ENCODE results near the gene SWI5.

DNA sequence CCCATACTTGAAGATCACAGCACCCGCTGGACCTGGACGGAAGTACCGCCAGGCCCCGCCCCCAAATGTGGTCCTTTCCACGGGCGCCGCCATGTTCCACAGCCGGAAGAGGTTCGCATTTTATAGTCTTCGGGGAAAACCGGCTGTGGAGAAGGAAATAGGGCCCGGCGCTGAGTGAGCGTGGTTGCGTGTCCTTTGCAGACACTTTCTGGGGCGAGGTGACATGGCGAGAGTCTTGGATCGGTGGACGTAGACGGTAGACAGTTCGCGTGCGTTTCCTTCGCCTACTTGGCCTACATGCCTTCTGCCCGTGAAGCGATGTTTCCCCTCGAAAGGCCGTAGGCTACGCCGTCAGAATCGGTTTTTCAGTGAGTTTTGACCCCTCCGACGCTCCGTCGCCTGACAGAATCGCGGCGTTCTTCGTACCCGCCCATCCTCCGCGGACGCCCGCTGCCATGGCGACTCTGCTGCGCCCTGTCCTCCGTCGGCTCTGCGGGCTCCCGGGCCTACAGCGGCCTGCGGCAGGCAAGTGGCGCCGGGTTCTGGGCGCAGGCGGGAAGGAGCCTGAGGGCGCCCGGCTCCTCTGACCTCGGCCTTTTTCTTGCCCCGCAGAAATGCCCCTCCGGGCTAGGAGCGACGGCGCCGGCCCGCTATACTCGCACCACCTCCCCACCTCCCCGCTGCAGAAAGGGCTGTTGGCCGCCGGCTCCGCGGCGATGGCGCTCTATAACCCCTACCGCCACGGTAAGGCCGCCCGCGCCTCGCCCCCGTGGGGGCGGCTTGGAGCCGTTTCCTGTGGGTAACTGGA is 46.5 kb downstream of the SWI5 start, which contains the start of the genes COQ4 and TRUB2:
- TF ChIP-seq CREB1 (CRISPR knock-in tag; IDR thresholded peaks at IDR 0.05; ENCODE audit: low read depth) (peak; percentile 69; the same call in 1 of the 2 replicates), EZH2 (IDR thresholded peaks at IDR 0.05; ENCODE audit: low read depth, unreplicated experiment) (no peak), POLR2AphosphoS5 (IDR thresholded peaks at IDR 0.05; ENCODE audit: low read depth) (peak; percentile 50), EZH2phosphoT487 (IDR thresholded peaks at IDR 0.05; ENCODE audit: unreplicated experiment) (no peak), ZNF114 (CRISPR knock-in tag; IDR thresholded peaks at IDR 0.05) (no peak), ZNF331 (CRISPR knock-in tag; IDR thresholded peaks at IDR 0.05; ENCODE audit: low read depth) (no peak), JUNB (IDR thresholded peaks at IDR 0.05; ENCODE audit: unreplicated experiment) (no peak), STAT1 (IDR thresholded peaks at IDR 0.05; ENCODE audit: unreplicated experiment) (no peak), NANOG (IDR thresholded peaks at IDR 0.05; ENCODE audit: borderline replicate concordance) (no peak)
- TF ChIP-seq, protein P1, sequence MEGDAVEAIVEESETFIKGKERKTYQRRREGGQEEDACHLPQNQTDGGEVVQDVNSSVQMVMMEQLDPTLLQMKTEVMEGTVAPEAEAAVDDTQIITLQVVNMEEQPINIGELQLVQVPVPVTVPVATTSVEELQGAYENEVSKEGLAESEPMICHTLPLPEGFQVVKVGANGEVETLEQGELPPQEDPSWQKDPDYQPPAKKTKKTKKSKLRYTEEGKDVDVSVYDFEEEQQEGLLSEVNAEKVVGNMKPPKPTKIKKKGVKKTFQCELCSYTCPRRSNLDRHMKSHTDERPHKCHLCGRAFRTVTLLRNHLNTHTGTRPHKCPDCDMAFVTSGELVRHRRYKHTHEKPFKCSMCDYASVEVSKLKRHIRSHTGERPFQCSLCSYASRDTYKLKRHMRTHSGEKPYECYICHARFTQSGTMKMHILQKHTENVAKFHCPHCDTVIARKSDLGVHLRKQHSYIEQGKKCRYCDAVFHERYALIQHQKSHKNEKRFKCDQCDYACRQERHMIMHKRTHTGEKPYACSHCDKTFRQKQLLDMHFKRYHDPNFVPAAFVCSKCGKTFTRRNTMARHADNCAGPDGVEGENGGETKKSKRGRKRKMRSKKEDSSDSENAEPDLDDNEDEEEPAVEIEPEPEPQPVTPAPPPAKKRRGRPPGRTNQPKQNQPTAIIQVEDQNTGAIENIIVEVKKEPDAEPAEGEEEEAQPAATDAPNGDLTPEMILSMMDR (conservative IDR thresholded peaks at IDR 0.05; ENCODE audit: low read depth in 2 of 2), result no peak
- TF ChIP-seq, protein P2, sequence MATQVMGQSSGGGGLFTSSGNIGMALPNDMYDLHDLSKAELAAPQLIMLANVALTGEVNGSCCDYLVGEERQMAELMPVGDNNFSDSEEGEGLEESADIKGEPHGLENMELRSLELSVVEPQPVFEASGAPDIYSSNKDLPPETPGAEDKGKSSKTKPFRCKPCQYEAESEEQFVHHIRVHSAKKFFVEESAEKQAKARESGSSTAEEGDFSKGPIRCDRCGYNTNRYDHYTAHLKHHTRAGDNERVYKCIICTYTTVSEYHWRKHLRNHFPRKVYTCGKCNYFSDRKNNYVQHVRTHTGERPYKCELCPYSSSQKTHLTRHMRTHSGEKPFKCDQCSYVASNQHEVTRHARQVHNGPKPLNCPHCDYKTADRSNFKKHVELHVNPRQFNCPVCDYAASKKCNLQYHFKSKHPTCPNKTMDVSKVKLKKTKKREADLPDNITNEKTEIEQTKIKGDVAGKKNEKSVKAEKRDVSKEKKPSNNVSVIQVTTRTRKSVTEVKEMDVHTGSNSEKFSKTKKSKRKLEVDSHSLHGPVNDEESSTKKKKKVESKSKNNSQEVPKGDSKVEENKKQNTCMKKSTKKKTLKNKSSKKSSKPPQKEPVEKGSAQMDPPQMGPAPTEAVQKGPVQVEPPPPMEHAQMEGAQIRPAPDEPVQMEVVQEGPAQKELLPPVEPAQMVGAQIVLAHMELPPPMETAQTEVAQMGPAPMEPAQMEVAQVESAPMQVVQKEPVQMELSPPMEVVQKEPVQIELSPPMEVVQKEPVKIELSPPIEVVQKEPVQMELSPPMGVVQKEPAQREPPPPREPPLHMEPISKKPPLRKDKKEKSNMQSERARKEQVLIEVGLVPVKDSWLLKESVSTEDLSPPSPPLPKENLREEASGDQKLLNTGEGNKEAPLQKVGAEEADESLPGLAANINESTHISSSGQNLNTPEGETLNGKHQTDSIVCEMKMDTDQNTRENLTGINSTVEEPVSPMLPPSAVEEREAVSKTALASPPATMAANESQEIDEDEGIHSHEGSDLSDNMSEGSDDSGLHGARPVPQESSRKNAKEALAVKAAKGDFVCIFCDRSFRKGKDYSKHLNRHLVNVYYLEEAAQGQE (IDR thresholded peaks at IDR 0.05; ENCODE audit: unreplicated experiment), result no peak
- TF ChIP-seq, protein P3, sequence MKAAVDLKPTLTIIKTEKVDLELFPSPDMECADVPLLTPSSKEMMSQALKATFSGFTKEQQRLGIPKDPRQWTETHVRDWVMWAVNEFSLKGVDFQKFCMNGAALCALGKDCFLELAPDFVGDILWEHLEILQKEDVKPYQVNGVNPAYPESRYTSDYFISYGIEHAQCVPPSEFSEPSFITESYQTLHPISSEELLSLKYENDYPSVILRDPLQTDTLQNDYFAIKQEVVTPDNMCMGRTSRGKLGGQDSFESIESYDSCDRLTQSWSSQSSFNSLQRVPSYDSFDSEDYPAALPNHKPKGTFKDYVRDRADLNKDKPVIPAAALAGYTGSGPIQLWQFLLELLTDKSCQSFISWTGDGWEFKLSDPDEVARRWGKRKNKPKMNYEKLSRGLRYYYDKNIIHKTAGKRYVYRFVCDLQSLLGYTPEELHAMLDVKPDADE (IDR thresholded peaks at IDR 0.05), result peak; percentile 84
- TF ChIP-seq, protein P4, sequence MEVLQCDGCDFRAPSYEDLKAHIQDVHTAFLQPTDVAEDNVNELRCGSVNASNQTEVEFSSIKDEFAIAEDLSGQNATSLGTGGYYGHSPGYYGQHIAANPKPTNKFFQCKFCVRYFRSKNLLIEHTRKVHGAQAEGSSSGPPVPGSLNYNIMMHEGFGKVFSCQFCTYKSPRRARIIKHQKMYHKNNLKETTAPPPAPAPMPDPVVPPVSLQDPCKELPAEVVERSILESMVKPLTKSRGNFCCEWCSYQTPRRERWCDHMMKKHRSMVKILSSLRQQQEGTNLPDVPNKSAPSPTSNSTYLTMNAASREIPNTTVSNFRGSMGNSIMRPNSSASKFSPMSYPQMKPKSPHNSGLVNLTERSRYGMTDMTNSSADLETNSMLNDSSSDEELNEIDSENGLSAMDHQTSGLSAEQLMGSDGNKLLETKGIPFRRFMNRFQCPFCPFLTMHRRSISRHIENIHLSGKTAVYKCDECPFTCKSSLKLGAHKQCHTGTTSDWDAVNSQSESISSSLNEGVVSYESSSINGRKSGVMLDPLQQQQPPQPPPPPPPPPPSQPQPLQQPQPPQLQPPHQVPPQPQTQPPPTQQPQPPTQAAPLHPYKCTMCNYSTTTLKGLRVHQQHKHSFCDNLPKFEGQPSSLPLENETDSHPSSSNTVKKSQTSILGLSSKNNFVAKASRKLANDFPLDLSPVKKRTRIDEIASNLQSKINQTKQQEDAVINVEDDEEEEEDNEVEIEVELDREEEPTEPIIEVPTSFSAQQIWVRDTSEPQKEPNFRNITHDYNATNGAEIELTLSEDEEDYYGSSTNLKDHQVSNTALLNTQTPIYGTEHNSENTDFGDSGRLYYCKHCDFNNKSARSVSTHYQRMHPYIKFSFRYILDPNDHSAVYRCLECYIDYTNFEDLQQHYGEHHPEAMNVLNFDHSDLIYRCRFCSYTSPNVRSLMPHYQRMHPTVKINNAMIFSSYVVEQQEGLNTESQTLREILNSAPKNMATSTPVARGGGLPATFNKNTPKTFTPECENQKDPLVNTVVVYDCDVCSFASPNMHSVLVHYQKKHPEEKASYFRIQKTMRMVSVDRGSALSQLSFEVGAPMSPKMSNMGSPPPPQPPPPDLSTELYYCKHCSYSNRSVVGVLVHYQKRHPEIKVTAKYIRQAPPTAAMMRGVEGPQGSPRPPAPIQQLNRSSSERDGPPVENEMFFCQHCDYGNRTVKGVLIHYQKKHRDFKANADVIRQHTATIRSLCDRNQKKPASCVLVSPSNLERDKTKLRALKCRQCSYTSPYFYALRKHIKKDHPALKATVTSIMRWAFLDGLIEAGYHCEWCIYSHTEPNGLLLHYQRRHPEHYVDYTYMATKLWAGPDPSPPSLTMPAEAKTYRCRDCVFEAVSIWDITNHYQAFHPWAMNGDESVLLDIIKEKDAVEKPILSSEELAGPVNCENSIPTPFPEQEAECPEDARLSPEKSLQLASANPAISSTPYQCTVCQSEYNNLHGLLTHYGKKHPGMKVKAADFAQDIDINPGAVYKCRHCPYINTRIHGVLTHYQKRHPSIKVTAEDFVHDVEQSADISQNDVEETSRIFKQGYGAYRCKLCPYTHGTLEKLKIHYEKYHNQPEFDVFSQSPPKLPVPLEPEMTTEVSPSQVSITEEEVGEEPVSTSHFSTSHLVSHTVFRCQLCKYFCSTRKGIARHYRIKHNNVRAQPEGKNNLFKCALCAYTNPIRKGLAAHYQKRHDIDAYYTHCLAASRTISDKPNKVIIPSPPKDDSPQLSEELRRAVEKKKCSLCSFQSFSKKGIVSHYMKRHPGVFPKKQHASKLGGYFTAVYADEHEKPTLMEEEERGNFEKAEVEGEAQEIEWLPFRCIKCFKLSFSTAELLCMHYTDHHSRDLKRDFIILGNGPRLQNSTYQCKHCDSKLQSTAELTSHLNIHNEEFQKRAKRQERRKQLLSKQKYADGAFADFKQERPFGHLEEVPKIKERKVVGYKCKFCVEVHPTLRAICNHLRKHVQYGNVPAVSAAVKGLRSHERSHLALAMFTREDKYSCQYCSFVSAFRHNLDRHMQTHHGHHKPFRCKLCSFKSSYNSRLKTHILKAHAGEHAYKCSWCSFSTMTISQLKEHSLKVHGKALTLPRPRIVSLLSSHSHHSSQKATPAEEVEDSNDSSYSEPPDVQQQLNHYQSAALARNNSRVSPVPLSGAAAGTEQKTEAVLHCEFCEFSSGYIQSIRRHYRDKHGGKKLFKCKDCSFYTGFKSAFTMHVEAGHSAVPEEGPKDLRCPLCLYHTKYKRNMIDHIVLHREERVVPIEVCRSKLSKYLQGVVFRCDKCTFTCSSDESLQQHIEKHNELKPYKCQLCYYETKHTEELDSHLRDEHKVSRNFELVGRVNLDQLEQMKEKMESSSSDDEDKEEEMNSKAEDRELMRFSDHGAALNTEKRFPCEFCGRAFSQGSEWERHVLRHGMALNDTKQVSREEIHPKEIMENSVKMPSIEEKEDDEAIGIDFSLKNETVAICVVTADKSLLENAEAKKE (CRISPR knock-in tag; IDR thresholded peaks at IDR 0.05), result no peak
